Breast epithelium (tissue), 3 donors: ENCODE measurements around the gene ALKBH8.

Source experiments
- CTCF ChIP-seq, 3 donors: fragments of 450-650 bp; IDR thresholded peaks; one replicate each; pipeline ENCODE4 v1.5.1; 2016 to 2017; ENCODE audit warnings: antibody characterized with exemption in 3 of 3, mild to moderate bottlenecking in 3 of 3, moderate library complexity in 3 of 3
- POLR2A ChIP-seq: fragments of 450-650 bp; IDR thresholded peaks from one replicate; pipeline ENCODE4 v1.6.1; 2016; ENCODE audit warnings: antibody characterized with exemption, mild to moderate bottlenecking, moderate library complexity

- no peak for TF ChIP-seq POLR2A
- TF ChIP-seq CTCF (IDR thresholded peaks at IDR 0.05), result no peak
Observed at GRCh38 chr11:107570015-107570414, 4.5 kb upstream of the ALKBH8 start.
